Measurements from ENCODE around the gene CLCNKB.
A peak's percentile ranks its signal among the peaks of the same experiment; 100 is the strongest.
"Not testable (repeated sequence)": the region's sequence is repeated elsewhere in the genome, so short reads cannot be mapped to it uniquely, and the experiment has no call there.

CLCNKB gene

DNA sequence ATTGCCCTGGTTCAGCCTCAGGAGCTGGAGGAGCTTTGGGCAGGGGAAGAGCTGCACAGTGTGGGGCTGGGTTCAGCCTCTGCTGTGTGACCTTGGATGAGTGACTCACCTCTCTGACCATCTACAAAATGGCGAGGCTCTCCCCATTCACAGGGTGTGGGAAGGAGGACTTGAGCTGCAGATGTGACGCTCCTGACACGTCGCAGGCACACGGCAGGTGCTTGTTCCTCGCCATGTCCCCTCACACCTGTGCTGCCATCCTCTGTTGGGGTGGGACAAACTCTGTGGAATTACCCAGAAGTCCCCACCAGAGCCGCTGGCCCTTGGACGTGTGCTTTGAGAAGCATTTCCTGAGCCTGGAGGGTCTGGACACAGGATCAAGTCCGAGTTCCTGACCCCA lies 22.7 kb upstream of the CLCNKB start:
- not testable (repeated sequence) for H2BK15ac ChIP-seq (ENCODE audit: low read length); H4K91ac ChIP-seq (ENCODE audit: low read depth, low read length, poor library complexity); H2BK5ac ChIP-seq (ENCODE audit: low read length); H3K4me3 ChIP-seq (ENCODE audit: low read length in 2 of 2); H3K23ac ChIP-seq (ENCODE audit: low read depth, low read length, poor library complexity); H3K9ac ChIP-seq (ENCODE audit: low read depth, low read length, poor library complexity); H3K9me3 ChIP-seq (replicated peaks in 1 of 2; ENCODE audit: control insufficient read depth in 2 of 2, insufficient read depth in 1 of 2, low read depth in 1 of 2, low read length in 2 of 2); H3K14ac ChIP-seq (ENCODE audit: low read length); H3K27ac ChIP-seq (replicated peaks; ENCODE audit: low read length); H2BK12ac ChIP-seq (ENCODE audit: low read length); H3K79me1 ChIP-seq (ENCODE audit: low read depth, low read length); H2AFZ ChIP-seq (ENCODE audit: low read length); H3K18ac ChIP-seq (ENCODE audit: low read length); H3K36me3 ChIP-seq (replicated peaks in 1 of 2; ENCODE audit: control insufficient read depth in 2 of 2, insufficient read depth in 2 of 2, low read length in 2 of 2); DNase-seq (ENCODE audit: low spot score); H4K8ac ChIP-seq (ENCODE audit: low read depth, low read length); H3K4ac ChIP-seq (ENCODE audit: low read length); H2AK5ac ChIP-seq (ENCODE audit: low read depth, low read length); H2BK120ac ChIP-seq (ENCODE audit: low read depth, low read length)
- Histone ChIP-seq H3K4me1 (ENCODE audit: control insufficient read depth in 2 of 2, insufficient read depth in 1 of 2, low read depth in 1 of 2, low read length in 2 of 2) (peaks cover 9 to 14% of the 10 kb centered on the region in 2 donors), H3K27me3 (ENCODE audit: control insufficient read depth in 3 of 3, insufficient read depth in 3 of 3, low read depth in 1 of 3, low read length in 3 of 3) (peaks cover 0 to 89% (median 0%) of the 10 kb centered on the region in 3 experiments), H3K4me2 (ENCODE audit: insufficient read depth, low read length, poor library complexity, severe bottlenecking) (peak overlapping the region; percentile 14)
- no CpG with 5 or more reads among the region's 9 CpGs for WGBS, 2 donors (ENCODE audit: extremely low coverage in 2 of 2, insufficient read length in 2 of 2, insufficient replicate concordance in 1 of 2)

GRCh38 chr1:16021681-16022080 lies 21.9 kb upstream of the CLCNKB start, which contains the start of gene CLCNKA:
Gene CLCNKA (plus strand): TSS chr1:16022036. CDS start chr1:16022620, 584 bp downstream.
- Histone ChIP-seq H2BK5ac (ENCODE audit: low read length) (no peak within 1 kb of the TSS), H2AK5ac (ENCODE audit: low read depth, low read length) (no peak within 1 kb of the TSS), H3K4me2 (ENCODE audit: insufficient read depth, low read length, poor library complexity, severe bottlenecking) (peak within 1 kb of the TSS; percentile 14), H3K9me3 (replicated peaks in 1 of 2; ENCODE audit: control insufficient read depth in 2 of 2, insufficient read depth in 1 of 2, low read depth in 1 of 2, low read length in 2 of 2) (no peaks in the 10 kb centered on the region), H3K4me3 (ENCODE audit: low read length in 2 of 2) (no peak within 1 kb of the TSS), H3K27me3 (ENCODE audit: control insufficient read depth in 3 of 3, insufficient read depth in 3 of 3, low read depth in 1 of 3, low read length in 3 of 3) (peaks cover 0 to 81% (median 0%) of the 10 kb centered on the region in 3 experiments), H3K36me3 (replicated peaks in 1 of 2; ENCODE audit: control insufficient read depth in 2 of 2, insufficient read depth in 2 of 2, low read length in 2 of 2) (no peaks in the 10 kb centered on the region), H3K4ac (ENCODE audit: low read length) (no peak within 1 kb of the TSS), H3K79me1 (ENCODE audit: low read depth, low read length) (no peaks in the 10 kb centered on the region), H4K8ac (ENCODE audit: low read depth, low read length) (no peak within 1 kb of the TSS), H3K27ac (replicated peaks; ENCODE audit: low read length) (no peak within 1 kb of the TSS), H2BK120ac (ENCODE audit: low read depth, low read length) (no peak within 1 kb of the TSS), H3K18ac (ENCODE audit: low read length) (peak within 1 kb of the TSS; percentile 64), H3K23ac (ENCODE audit: low read depth, low read length, poor library complexity) (peak within 1 kb of the TSS; percentile 73), H2AFZ (ENCODE audit: low read length) (no peak within 1 kb of the TSS), H4K91ac (ENCODE audit: low read depth, low read length, poor library complexity) (no peak within 1 kb of the TSS), H3K14ac (ENCODE audit: low read length) (no peak within 1 kb of the TSS), H3K4me1 (ENCODE audit: control insufficient read depth in 2 of 2, insufficient read depth in 1 of 2, low read depth in 1 of 2, low read length in 2 of 2) (peaks cover 9 to 14% of the 10 kb centered on the region in 2 donors), H2BK12ac (ENCODE audit: low read length) (no peak within 1 kb of the TSS), H3K9ac (ENCODE audit: low read depth, low read length, poor library complexity) (peak within 1 kb of the TSS; percentile 30), H2BK15ac (ENCODE audit: low read length) (peak within 1 kb of the TSS; percentile 94)
- no peak for DNase-seq (ENCODE audit: low spot score)
- WGBS, 2 donors (ENCODE audit: extremely low coverage in 2 of 2, insufficient read length in 2 of 2, insufficient replicate concordance in 1 of 2): no CpG with 5 or more reads among the region's 6 CpGs

DNA sequence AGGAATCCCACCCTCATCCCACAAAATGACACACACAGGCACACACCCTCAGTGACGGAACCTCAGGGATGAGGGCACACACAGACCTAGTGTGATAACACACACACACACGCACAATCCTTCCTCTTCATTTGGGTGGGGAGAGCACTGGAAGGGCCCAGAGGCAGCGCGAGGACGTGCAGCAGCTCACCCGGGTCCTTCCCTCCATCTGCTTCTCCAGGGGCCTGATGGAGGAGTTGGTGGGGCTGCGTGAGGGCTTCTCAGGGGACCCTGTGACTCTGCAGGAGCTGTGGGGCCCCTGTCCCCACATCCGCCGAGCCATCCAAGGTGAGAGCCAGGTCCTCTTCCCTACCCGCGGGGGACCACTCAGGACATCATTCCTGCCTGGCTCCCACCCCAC lies 21.2 kb upstream of the CLCNKB start:
- Histone ChIP-seq H2BK12ac (ENCODE audit: low read length) (no peak overlapping the region), H4K91ac (ENCODE audit: low read depth, low read length, poor library complexity) (no peak overlapping the region), H2BK120ac (ENCODE audit: low read depth, low read length) (no peak overlapping the region), H4K8ac (ENCODE audit: low read depth, low read length) (no peak overlapping the region), H3K14ac (ENCODE audit: low read length) (no peak overlapping the region), H3K23ac (ENCODE audit: low read depth, low read length, poor library complexity) (peak overlapping the region; percentile 73), H2AFZ (ENCODE audit: low read length) (no peak overlapping the region), H2BK5ac (ENCODE audit: low read length) (no peak overlapping the region), H3K4me2 (ENCODE audit: insufficient read depth, low read length, poor library complexity, severe bottlenecking) (no peak overlapping the region), H3K27ac (replicated peaks; ENCODE audit: low read length) (no peak overlapping the region), H3K9me3 (replicated peaks in 1 of 2; ENCODE audit: control insufficient read depth in 2 of 2, insufficient read depth in 1 of 2, low read depth in 1 of 2, low read length in 2 of 2) (no peaks in the 10 kb centered on the region), H3K79me1 (ENCODE audit: low read depth, low read length) (no peaks in the 10 kb centered on the region), H3K9ac (ENCODE audit: low read depth, low read length, poor library complexity) (peak overlapping the region; percentile 30), H3K36me3 (replicated peaks in 1 of 2; ENCODE audit: control insufficient read depth in 2 of 2, insufficient read depth in 2 of 2, low read length in 2 of 2) (no peaks in the 10 kb centered on the region), H3K18ac (ENCODE audit: low read length) (peak overlapping the region; percentile 64), H3K27me3 (ENCODE audit: control insufficient read depth in 3 of 3, insufficient read depth in 3 of 3, low read depth in 1 of 3, low read length in 3 of 3) (peaks cover 0 to 77% (median 0%) of the 10 kb centered on the region in 3 experiments), H2BK15ac (ENCODE audit: low read length) (peak overlapping the region; percentile 94), H3K4me3 (ENCODE audit: low read length in 2 of 2) (no peak overlapping the region), H3K4me1 (ENCODE audit: control insufficient read depth in 2 of 2, insufficient read depth in 1 of 2, low read depth in 1 of 2, low read length in 2 of 2) (peaks cover 14 to 17% of the 10 kb centered on the region in 2 donors), H2AK5ac (ENCODE audit: low read depth, low read length) (no peak overlapping the region), H3K4ac (ENCODE audit: low read length) (no peak overlapping the region)
- no CpG with 5 or more reads among the region's 11 CpGs for WGBS, 2 donors (ENCODE audit: extremely low coverage in 2 of 2, insufficient read length in 2 of 2, insufficient replicate concordance in 1 of 2)
- DNase-seq (ENCODE audit: low spot score): no peak

GRCh38 chr1:16023050-16023653 lies 20.4 kb upstream of the CLCNKB start:
- Histone ChIP-seq H2BK120ac (ENCODE audit: low read depth, low read length) (no peak overlapping the region), H3K27ac (replicated peaks; ENCODE audit: low read length) (no peak overlapping the region), H3K14ac (ENCODE audit: low read length) (peak overlapping the region; percentile 90), H3K9ac (ENCODE audit: low read depth, low read length, poor library complexity) (no peak overlapping the region), H3K36me3 (replicated peaks in 1 of 2; ENCODE audit: control insufficient read depth in 2 of 2, insufficient read depth in 2 of 2, low read length in 2 of 2) (no peaks in the 10 kb centered on the region), H2BK15ac (ENCODE audit: low read length) (peak overlapping the region; percentile 87), H3K4me3 (ENCODE audit: low read length in 2 of 2) (no peak overlapping the region), H3K23ac (ENCODE audit: low read depth, low read length, poor library complexity) (no peak overlapping the region), H3K4me1 (ENCODE audit: control insufficient read depth in 2 of 2, insufficient read depth in 1 of 2, low read depth in 1 of 2, low read length in 2 of 2) (peaks cover 10 to 11% of the 10 kb centered on the region in 2 donors), H2AFZ (ENCODE audit: low read length) (no peak overlapping the region), H2BK12ac (ENCODE audit: low read length) (peak overlapping the region; percentile 22), H2BK5ac (ENCODE audit: low read length) (no peak overlapping the region), H4K8ac (ENCODE audit: low read depth, low read length) (no peak overlapping the region), H3K4me2 (ENCODE audit: insufficient read depth, low read length, poor library complexity, severe bottlenecking) (no peak overlapping the region), H3K79me1 (ENCODE audit: low read depth, low read length) (no peaks in the 10 kb centered on the region), H3K18ac (ENCODE audit: low read length) (peak overlapping the region; percentile 44), H3K27me3 (ENCODE audit: control insufficient read depth in 3 of 3, insufficient read depth in 3 of 3, low read depth in 1 of 3, low read length in 3 of 3) (peaks cover 0 to 75% (median 0%) of the 10 kb centered on the region in 3 experiments), H2AK5ac (ENCODE audit: low read depth, low read length) (peak overlapping the region; percentile 6), H3K4ac (ENCODE audit: low read length) (no peak overlapping the region), H3K9me3 (replicated peaks in 1 of 2; ENCODE audit: control insufficient read depth in 2 of 2, insufficient read depth in 1 of 2, low read depth in 1 of 2, low read length in 2 of 2) (no peaks in the 10 kb centered on the region), H4K91ac (ENCODE audit: low read depth, low read length, poor library complexity) (peak overlapping the region; percentile 24)
- no peak for DNase-seq (ENCODE audit: low spot score)
- no CpG with 5 or more reads among the region's 7 CpGs for WGBS, 2 donors (ENCODE audit: extremely low coverage in 2 of 2, insufficient read length in 2 of 2, insufficient replicate concordance in 1 of 2)

All from neuronal stem cell (in vitro differentiated cells).